Nephron progenitor cell (in vitro differentiated cells): ENCODE results near the gene ALPI.

ENCODE experiments used
- DNase-seq: peaks from one replicate; pipeline ENCODE4 v3.0.0; 2021
- H3K27ac Mint-ChIP-seq: 2 replicates; pipeline ENCODE4 v1.8.0; 2021; ENCODE audit warnings: mild to moderate bottlenecking, moderate library complexity, mixed read lengths
- H3K27me3 Mint-ChIP-seq: 2 replicates; pipeline ENCODE4 v1.8.0; 2021; ENCODE audit warnings: mild to moderate bottlenecking, low read depth, mixed read lengths; ENCODE audit not compliant: poor library complexity
- H3K36me3 Mint-ChIP-seq: 2 replicates; pipeline ENCODE4 v1.8.0; 2021; ENCODE audit warnings: low read depth, mixed read lengths
- H3K4me1 Mint-ChIP-seq: 2 replicates; pipeline ENCODE4 v1.8.0; 2021; ENCODE audit warnings: mixed read lengths
- H3K4me3 Mint-ChIP-seq: 2 replicates; pipeline ENCODE4 v1.8.0; 2021; ENCODE audit warnings: mild to moderate bottlenecking, moderate library complexity, mixed read lengths
- H3K9me3 Mint-ChIP-seq: 2 replicates; pipeline ENCODE4 v1.8.0; 2021; ENCODE audit warnings: mild to moderate bottlenecking, moderate library complexity, mixed read lengths
- CTCF ChIP-seq: fragments of 200-600 bp; sonication (generic); IDR thresholded peaks from 2 replicates; pipeline ENCODE4 v1.5.0; 2021; ENCODE audit warnings: antibody characterized with exemption

Gene ALPI

DNA sequence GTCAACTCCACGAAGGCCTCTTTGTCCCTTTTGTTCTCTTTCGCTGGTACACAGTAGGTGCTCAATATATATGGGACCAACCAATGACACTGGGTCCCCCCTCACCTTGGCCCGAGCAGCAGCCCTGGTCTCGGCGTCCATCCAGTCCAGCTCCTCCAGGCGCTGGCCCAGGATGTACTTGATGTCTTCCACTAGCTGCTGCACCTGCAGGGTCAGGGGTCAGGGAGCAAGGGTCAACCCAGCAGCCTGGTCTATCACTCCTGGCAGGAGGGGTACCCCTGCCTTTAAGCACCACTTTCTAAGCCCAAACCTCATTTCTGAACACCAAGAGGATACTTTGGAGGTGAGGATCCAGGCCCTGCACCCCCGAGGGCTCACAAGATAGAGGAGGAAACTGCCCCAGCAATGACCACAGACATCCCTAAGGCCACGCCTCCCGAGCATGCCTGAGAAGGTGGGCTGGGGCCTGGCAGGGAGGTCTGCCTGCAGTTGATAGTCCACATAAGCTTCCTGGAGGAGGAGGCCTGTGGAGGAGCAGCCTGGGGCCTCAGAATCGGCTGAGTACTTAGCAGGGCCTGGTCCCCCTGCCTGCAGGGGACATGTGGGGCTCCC is 27.5 kb downstream of the ALPI start:
- Mint-ChIP-seq H3K9me3 (no peaks in the 10 kb centered on the region), H3K4me3 (no peak overlapping the region), H3K27ac (no peak overlapping the region), H3K27me3 (peaks cover 62% of the 10 kb centered on the region), H3K4me1 (peaks cover 23% of the 10 kb centered on the region), H3K36me3 (no peaks in the 10 kb centered on the region)
- TF ChIP-seq CTCF: no peak
- DNase-seq: peak; percentile 6

DNA sequence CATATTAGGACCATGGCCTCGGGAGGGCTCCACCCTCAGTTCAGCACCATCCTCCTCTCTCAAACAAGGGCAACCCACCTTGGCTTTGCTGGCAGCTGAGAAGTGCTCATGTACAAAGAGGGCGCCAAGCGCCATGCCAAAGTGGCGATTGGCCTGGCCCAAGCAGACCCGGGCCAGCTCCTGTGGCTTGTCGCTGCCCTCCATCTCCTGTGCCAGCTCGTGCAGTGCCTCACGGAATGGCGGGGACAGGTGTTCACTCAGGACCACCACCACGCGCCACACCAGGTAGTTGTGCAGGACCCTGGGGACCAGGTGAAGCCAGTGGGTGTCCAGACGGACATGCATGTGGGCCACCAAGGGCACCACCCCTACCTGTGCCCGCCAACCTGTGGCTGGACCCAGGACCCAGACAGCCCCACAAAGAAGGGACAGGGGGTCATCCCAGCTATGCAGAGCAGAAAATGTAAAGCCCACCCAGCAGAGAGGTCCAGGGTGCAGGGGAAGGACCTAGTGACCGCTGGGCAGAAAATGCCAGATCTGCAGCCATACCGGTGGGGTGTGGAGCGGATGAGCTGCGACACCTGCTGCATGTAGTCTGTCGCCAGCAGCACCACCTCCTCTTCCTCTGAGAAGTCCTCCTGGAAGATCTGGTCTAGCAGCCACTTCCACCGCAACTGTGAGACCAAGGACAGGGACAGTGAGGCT is 28.1 kb downstream of the ALPI start:
- H3K4me1 Mint-ChIP-seq: peaks cover 26% of the 10 kb centered on the region
- peaks cover 68% of the 10 kb centered on the region for H3K27me3 Mint-ChIP-seq
- H3K27ac Mint-ChIP-seq: no peak overlapping the region
- TF ChIP-seq CTCF: no peak
- no peak overlapping the region for H3K4me3 Mint-ChIP-seq
- no peaks in the 10 kb centered on the region for H3K9me3 Mint-ChIP-seq
- DNase-seq: no peak
- H3K36me3 Mint-ChIP-seq: no peaks in the 10 kb centered on the region

GRCh38 chr2:232484628-232485347 is 28.8 kb downstream of the ALPI start:
- Mint-ChIP-seq H3K27me3 (peaks cover 75% of the 10 kb centered on the region), H3K27ac (no peak overlapping the region), H3K9me3 (no peaks in the 10 kb centered on the region), H3K36me3 (no peaks in the 10 kb centered on the region), H3K4me1 (peaks cover 27% of the 10 kb centered on the region), H3K4me3 (peak overlapping the region; percentile 72)
- no peak for TF ChIP-seq CTCF
- DNase-seq: no peak

GRCh38 chr2:232485348-232485756 is 29.4 kb downstream of the ALPI start:
- no peak for TF ChIP-seq CTCF
- Mint-ChIP-seq H3K4me3 (peak overlapping the region; percentile 72), H3K4me1 (peaks cover 27% of the 10 kb centered on the region), H3K27ac (no peak overlapping the region), H3K27me3 (peaks cover 81% of the 10 kb centered on the region), H3K36me3 (no peaks in the 10 kb centered on the region), H3K9me3 (no peaks in the 10 kb centered on the region)
- no peak for DNase-seq

DNA sequence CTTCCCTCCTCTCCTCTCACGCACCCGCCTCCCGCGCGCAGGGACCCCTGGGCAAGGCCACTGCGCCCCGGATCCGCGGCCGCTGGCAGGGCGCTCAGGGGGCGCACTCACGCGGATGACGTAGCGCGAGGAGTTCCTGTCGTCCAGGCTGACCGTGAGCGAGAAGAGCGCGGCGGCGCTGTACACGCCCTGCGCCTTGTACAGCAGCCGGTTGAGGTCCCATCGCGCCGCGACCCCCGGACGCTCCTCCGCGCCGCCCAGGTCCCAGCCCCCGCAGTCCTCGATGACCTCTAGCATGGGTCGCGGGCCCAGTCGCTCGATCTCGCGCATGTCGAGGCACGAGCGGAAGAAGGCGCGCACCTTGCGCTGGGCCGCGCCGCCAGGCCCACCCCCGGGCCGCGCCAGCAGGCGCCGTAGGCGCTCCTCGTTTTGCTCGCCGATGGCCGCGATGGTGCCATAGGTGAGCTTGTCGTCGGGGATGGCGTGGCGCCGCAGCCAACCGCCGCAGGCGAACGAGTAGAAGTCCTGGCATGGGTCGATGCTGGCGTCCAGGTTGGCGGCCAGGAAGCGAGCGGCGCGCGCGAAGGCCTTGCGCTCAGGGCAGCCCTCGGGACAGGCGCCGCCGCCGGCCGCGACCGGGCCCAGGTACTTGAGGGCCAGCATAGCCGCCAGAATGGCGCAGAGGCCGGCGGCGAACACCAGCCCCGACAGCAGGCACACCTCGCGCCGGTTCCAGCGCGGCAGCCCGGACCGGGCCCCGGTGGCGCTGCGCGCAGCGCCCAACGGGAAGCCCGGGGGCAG is 30.0 kb downstream of the ALPI start:
- no peak overlapping the region for H3K27ac Mint-ChIP-seq
- peaks cover 25% of the 10 kb centered on the region for H3K4me1 Mint-ChIP-seq
- TF ChIP-seq CTCF: no peak
- H3K9me3 Mint-ChIP-seq: no peaks in the 10 kb centered on the region
- DNase-seq: peak; percentile 59
- H3K36me3 Mint-ChIP-seq: no peaks in the 10 kb centered on the region
- peaks cover 80% of the 10 kb centered on the region for H3K27me3 Mint-ChIP-seq
- no peak overlapping the region for H3K4me3 Mint-ChIP-seq
